Measurements from ENCODE around the gene RAD23A. TPM values are rescaled to one million over a fixed set of nuclear protein-coding genes. Genes with fewer than 3 reads are reported as not detected.

RAD23A gene
- polyA plus RNA-seq, 1 donor from 2014 or later, result 37.4 TPM

DNA sequence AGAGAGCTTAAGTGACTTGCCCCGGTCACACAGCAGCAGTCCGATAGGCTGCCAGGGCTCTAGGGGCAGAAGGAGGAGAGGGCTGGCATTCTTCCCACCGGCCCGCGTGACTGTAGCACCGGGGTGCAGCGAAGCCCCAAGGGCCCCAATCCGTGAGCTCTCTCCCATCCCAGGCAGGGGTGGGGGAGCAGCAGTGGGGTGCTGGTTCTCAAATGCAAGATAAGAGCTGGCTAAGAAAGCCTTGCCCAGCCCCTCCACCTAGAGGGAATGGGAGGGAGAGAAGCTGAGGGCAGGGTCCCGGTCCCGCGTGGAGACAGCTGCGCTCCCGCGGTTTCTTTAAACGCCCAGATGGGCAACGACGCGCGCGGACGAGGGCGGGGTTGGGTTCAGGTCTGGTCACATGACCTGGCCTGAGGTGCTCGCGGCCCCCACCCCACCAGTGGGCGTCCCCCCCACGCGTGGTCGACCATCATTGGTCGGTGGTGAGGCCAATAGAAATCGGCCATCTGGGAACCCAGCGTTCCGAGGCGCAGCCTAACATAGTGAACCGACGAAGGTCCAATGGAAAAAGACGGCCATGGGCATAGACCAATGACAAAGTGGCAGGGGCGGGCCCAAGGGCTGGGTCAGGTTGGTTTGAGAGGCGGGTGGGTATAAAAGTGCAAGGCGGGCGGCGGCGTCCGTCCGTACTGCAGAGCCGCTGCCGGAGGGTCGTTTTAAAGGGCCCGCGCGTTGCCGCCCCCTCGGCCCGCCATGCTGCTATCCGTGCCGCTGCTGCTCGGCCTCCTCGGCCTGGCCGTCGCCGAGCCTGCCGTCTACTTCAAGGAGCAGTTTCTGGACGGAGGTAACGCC, 7.5 kb upstream of the RAD23A start, which contains the start of gene CALR:
CALR (plus strand) TSS at position 683 of the 852 bp plus-strand sequence; CDS start at position 754, 71 bp downstream.
- Histone ChIP-seq H3K36me3 (ENCODE audit: insufficient read depth, low read length) (no peaks in the 10 kb centered on the region), H3K27me3 (ENCODE audit: insufficient read depth, low read depth, low read length) (no peaks in the 10 kb centered on the region), H3K9me2 (ENCODE audit: insufficient read depth, low read length) (no peaks in the 10 kb centered on the region), H3K9ac (ENCODE audit: low read length) (peak within 1 kb of the TSS; percentile 87), H2AFZ (ENCODE audit: low read depth, low read length) (peak within 1 kb of the TSS; percentile 83), H3F3A (ENCODE audit: insufficient read depth, low read length, poor library complexity, severe bottlenecking) (no peaks in the 10 kb centered on the region), H3K4me3 (ENCODE audit: low read length) (peak within 1 kb of the TSS; percentile 97), H3K27ac (ENCODE audit: low read length) (peak within 1 kb of the TSS; percentile 65), H3K79me2 (replicated peaks; ENCODE audit: insufficient read depth, low read length) (peaks cover 22% of the 10 kb centered on the region), H4K20me1 (ENCODE audit: insufficient read depth) (no peaks in the 10 kb centered on the region), H3K9me3 (ENCODE audit: low read length) (no peaks in the 10 kb centered on the region), H3K4me2 (ENCODE audit: low read length) (peak within 1 kb of the TSS; percentile 92)
- TF ChIP-seq, protein P1, sequence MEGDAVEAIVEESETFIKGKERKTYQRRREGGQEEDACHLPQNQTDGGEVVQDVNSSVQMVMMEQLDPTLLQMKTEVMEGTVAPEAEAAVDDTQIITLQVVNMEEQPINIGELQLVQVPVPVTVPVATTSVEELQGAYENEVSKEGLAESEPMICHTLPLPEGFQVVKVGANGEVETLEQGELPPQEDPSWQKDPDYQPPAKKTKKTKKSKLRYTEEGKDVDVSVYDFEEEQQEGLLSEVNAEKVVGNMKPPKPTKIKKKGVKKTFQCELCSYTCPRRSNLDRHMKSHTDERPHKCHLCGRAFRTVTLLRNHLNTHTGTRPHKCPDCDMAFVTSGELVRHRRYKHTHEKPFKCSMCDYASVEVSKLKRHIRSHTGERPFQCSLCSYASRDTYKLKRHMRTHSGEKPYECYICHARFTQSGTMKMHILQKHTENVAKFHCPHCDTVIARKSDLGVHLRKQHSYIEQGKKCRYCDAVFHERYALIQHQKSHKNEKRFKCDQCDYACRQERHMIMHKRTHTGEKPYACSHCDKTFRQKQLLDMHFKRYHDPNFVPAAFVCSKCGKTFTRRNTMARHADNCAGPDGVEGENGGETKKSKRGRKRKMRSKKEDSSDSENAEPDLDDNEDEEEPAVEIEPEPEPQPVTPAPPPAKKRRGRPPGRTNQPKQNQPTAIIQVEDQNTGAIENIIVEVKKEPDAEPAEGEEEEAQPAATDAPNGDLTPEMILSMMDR (IDR thresholded peaks at IDR 0.05; ENCODE audit: poor library complexity, severe bottlenecking), result no peak
- TF ChIP-seq MXI1 (conservative IDR thresholded peaks at IDR 0.05; ENCODE audit: poor library complexity, severe bottlenecking), result peak; percentile 97
- peak; percentile 94 for TF ChIP-seq TAF1 (IDR thresholded peaks at IDR 0.05; ENCODE audit: low read depth)
- TF ChIP-seq SMC3 (conservative IDR thresholded peaks at IDR 0.05; ENCODE audit: poor library complexity), result no peak
- TF ChIP-seq POLR2AphosphoS5 (IDR thresholded peaks at IDR 0.05), result peak; percentile 94
- TF ChIP-seq, protein P2, sequence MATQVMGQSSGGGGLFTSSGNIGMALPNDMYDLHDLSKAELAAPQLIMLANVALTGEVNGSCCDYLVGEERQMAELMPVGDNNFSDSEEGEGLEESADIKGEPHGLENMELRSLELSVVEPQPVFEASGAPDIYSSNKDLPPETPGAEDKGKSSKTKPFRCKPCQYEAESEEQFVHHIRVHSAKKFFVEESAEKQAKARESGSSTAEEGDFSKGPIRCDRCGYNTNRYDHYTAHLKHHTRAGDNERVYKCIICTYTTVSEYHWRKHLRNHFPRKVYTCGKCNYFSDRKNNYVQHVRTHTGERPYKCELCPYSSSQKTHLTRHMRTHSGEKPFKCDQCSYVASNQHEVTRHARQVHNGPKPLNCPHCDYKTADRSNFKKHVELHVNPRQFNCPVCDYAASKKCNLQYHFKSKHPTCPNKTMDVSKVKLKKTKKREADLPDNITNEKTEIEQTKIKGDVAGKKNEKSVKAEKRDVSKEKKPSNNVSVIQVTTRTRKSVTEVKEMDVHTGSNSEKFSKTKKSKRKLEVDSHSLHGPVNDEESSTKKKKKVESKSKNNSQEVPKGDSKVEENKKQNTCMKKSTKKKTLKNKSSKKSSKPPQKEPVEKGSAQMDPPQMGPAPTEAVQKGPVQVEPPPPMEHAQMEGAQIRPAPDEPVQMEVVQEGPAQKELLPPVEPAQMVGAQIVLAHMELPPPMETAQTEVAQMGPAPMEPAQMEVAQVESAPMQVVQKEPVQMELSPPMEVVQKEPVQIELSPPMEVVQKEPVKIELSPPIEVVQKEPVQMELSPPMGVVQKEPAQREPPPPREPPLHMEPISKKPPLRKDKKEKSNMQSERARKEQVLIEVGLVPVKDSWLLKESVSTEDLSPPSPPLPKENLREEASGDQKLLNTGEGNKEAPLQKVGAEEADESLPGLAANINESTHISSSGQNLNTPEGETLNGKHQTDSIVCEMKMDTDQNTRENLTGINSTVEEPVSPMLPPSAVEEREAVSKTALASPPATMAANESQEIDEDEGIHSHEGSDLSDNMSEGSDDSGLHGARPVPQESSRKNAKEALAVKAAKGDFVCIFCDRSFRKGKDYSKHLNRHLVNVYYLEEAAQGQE (IDR thresholded peaks at IDR 0.05; ENCODE audit: borderline replicate concordance), result peak; percentile 89
- peak; percentile 13 for TF ChIP-seq EP300 (conservative IDR thresholded peaks at IDR 0.05; ENCODE audit: poor library complexity, severe bottlenecking)
- TF ChIP-seq EZH2 (IDR thresholded peaks at IDR 0.05; ENCODE audit: borderline replicate concordance, insufficient read depth, low read length, poor library complexity, severe bottlenecking), result no peak
- no peak for TF ChIP-seq RAD21 (conservative IDR thresholded peaks at IDR 0.05)

DNA sequence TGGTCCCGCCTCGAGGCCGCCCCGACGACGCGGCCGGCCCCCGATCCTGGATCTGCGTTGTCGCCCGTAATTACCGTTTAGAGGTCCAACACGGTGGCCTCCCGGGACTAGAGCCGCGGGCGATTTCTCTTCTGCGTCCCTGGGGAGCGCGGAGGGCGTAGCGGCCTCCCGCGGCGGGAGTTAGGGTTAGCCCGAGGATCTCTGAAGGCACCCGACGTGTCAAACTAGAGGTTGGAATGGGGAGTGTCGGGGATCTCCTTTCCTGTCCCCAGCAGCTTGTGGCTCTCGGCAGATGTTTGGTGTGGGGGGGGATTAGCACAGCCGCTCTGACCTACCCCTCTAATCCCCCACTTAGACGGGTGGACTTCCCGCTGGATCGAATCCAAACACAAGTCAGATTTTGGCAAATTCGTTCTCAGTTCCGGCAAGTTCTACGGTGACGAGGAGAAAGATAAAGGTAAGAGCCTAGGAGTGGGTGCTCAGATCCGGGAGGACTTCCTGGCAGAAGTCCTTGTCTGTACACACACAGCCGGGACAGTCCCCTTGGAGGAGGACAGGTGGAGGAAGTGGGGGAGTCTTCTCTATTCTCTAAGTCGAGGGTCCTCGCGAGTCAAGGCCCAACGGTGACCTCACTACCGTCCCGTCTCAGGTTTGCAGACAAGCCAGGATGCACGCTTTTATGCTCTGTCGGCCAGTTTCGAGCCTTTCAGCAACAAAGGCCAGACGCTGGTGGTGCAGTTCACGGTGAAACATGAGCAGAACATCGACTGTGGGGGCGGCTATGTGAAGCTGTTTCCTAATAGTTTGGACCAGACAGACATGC, 6.7 kb upstream of the RAD23A start:
- Histone ChIP-seq H3K9me3 (ENCODE audit: low read length) (no peaks in the 10 kb centered on the region), H3K9ac (ENCODE audit: low read length) (peak overlapping the region; percentile 87), H3K79me2 (replicated peaks; ENCODE audit: insufficient read depth, low read length) (peaks cover 22% of the 10 kb centered on the region), H3K9me2 (ENCODE audit: insufficient read depth, low read length) (no peaks in the 10 kb centered on the region), H3K36me3 (ENCODE audit: insufficient read depth, low read length) (no peaks in the 10 kb centered on the region), H4K20me1 (ENCODE audit: insufficient read depth) (no peaks in the 10 kb centered on the region), H3K27ac (ENCODE audit: low read length) (peak overlapping the region; percentile 65), H3K4me3 (ENCODE audit: low read length) (peak overlapping the region; percentile 97), H2AFZ (ENCODE audit: low read depth, low read length) (no peak overlapping the region), H3K27me3 (ENCODE audit: insufficient read depth, low read depth, low read length) (no peaks in the 10 kb centered on the region), H3F3A (ENCODE audit: insufficient read depth, low read length, poor library complexity, severe bottlenecking) (no peaks in the 10 kb centered on the region), H3K4me2 (ENCODE audit: low read length) (peak overlapping the region; percentile 92)
- TF ChIP-seq RAD21 (conservative IDR thresholded peaks at IDR 0.05), result peak; percentile 5
- no peak for TF ChIP-seq MXI1 (conservative IDR thresholded peaks at IDR 0.05; ENCODE audit: poor library complexity, severe bottlenecking)
- TF ChIP-seq, protein P1 (IDR thresholded peaks at IDR 0.05; ENCODE audit: poor library complexity, severe bottlenecking), result no peak
- TF ChIP-seq, protein P2 (IDR thresholded peaks at IDR 0.05; ENCODE audit: borderline replicate concordance), result peak; percentile 8
- no peak for TF ChIP-seq POLR2AphosphoS5 (IDR thresholded peaks at IDR 0.05)
